HCT116 (cell line): ENCODE results near the gene LMX1A. TPM values are rescaled to one million over a fixed set of nuclear protein-coding genes. Genes with fewer than 3 reads are reported as not detected.

Source experiments
- ATAC-seq: fragments of 200-7000 bp; cut with Tn5 transposase; 2 replicates; pipeline ENCODE4 v1.9.1; 2020; ENCODE audit warnings: mild to moderate bottlenecking, moderate library complexity
- Bru-seq: library from RNA; stranded (reverse); fragments of 400-500 nt; gene quantifications from one replicate; lab custom pipeline; 2021; lab: Mats Ljungman, UMichigan
- BruChase-seq, 2 experiments: library from RNA; stranded (reverse); fragments of 400-500 nt; gene quantifications; one replicate each; lab custom pipeline; 2021; lab: Mats Ljungman, UMichigan
- BruUV-seq: library from RNA; stranded (reverse); fragments of 400-500 nt; replicated peaks from 2 replicates; lab custom pipeline; 2021; lab: Mats Ljungman, UMichigan
- CTCF ChIA-PET: fragments of 300-600 bp; sonication (Branson Sonifier 250); formaldehyde crosslinking; loops from one replicate; lab custom pipeline; 2021; ENCODE audit warnings: antibody characterized with exemption; lab: Charles Lee
- POLR2A ChIA-PET: fragments of 300-600, 350-600 bp; sonication (Branson Sonifier 250); formaldehyde crosslinking; loops from one replicate; lab custom pipeline; 2021; ENCODE audit warnings: antibody characterized with exemption; lab: Charles Lee
- RAD21 ChIA-PET, 2 experiments: fragments of 300-600 bp; sonication (Branson Sonifier 250); formaldehyde crosslinking; loops; one replicate each; lab custom pipeline; 2023; ENCODE audit warnings: low total read pairs in 2 of 2; ENCODE audit not compliant: uncharacterized antibody in 2 of 2, unreplicated experiment in 2 of 2, low non-redundant PET in 1 of 2; lab: Charles Lee
- DNase-seq: peaks from one replicate; pipeline ENCODE4 v3.0.0-alpha.2; 2010; ENCODE audit warnings: low read depth, low spot score
- H2AFZ ChIP-seq: fragments of 200-600 bp; shearing (Covaris generic), sonication (generic); 2 replicates; pipeline ENCODE4 v1.6.1; 2017; ENCODE audit warnings: low read depth, mixed run types, mixed read lengths, antibody characterized with exemption, low read length; ENCODE audit not compliant: poor library complexity, severe bottlenecking
- H3K27ac ChIP-seq: 2 replicates; pipeline ENCODE4 v1.5.1; 2012; ENCODE audit warnings: low read depth, low read length
- H3K27me3 ChIP-seq: fragments of 200-600 bp; sonication (generic); 2 replicates; pipeline ENCODE4 v1.6.1; 2016; ENCODE audit warnings: mixed run types, low read length, mixed read lengths; ENCODE audit not compliant: insufficient read depth
- H3K36me3 ChIP-seq, 2 experiments: fragments of 200-500 bp in 1 of 2; fragments of 200-600 bp in 1 of 2; sonication (Bioruptor generic) in 1 of 2; sonication (generic) in 1 of 2; 2 replicates each; pipeline versions ENCODE4 v1.5.1 to v1.6.1; 2014 to 2016; ENCODE audit warnings: low read length in 2 of 2, inconsistent platforms in 1 of 2, mixed read lengths in 1 of 2, mixed run types in 1 of 2; ENCODE audit not compliant: insufficient read depth in 2 of 2, control insufficient read depth in 1 of 2
- H3K4me1 ChIP-seq, 2 experiments: fragments of 200-600 bp in 1 of 2; sonication (generic) in 1 of 2; 2 replicates each; pipeline versions ENCODE4 v1.5.1 to v1.6.1; 2012 to 2017; ENCODE audit warnings: low read length in 2 of 2, inconsistent platforms in 1 of 2, mild to moderate bottlenecking in 1 of 2, mixed read lengths in 1 of 2, mixed run types in 1 of 2, moderate library complexity in 1 of 2; ENCODE audit not compliant: insufficient read depth in 2 of 2, control insufficient read depth in 1 of 2
- H3K4me2 ChIP-seq: fragments of 200-600 bp; sonication (generic); 2 replicates; pipeline ENCODE4 v1.6.1; 2017; ENCODE audit warnings: mixed run types, low read length, mixed read lengths
- H3K4me3 ChIP-seq, 2 experiments: fragments of 200-600 bp in 1 of 2; sonication (generic) in 1 of 2; replicated peaks in 1 of 2; 2 replicates each; pipeline ENCODE4 v1.5.1; 2011 to 2016; ENCODE audit warnings: low read length in 2 of 2, control low read depth in 1 of 2, low read depth in 1 of 2, mild to moderate bottlenecking in 1 of 2, mixed read lengths in 1 of 2, mixed run types in 1 of 2
- H3K79me2 ChIP-seq: fragments of 200-600 bp; sonication (generic); 2 replicates; pipeline ENCODE4 v1.6.1; 2017; ENCODE audit warnings: mild to moderate bottlenecking, mixed run types, low read length, moderate library complexity, mixed read lengths; ENCODE audit not compliant: insufficient read depth
- H3K9ac ChIP-seq: fragments of 200-600 bp; sonication (generic); 2 replicates; pipeline ENCODE4 v1.6.1; 2016; ENCODE audit warnings: low read length, mixed read lengths
- H3K9me2 ChIP-seq: fragments of 200-600 bp; sonication (generic), shearing (Covaris generic); 2 replicates; pipeline ENCODE4 v1.6.1; 2017; ENCODE audit warnings: mixed run types, mild to moderate bottlenecking, moderate library complexity; ENCODE audit not compliant: insufficient read depth
- H3K9me3 ChIP-seq, 2 experiments: fragments of 200-500 bp in 1 of 2; fragments of 200-600 bp in 1 of 2; sonication (Bioruptor generic) in 1 of 2; sonication (generic) in 1 of 2; 2 replicates each; pipeline ENCODE4 v1.6.1; 2014 to 2017; ENCODE audit warnings: low read length in 2 of 2, mixed read lengths in 2 of 2, inconsistent platforms in 1 of 2, low read depth in 1 of 2, mild to moderate bottlenecking in 1 of 2, mixed run types in 1 of 2, moderate library complexity in 1 of 2; ENCODE audit not compliant: control insufficient read depth in 1 of 2, insufficient read depth in 1 of 2
- H4K20me1 ChIP-seq: fragments of 200-600 bp; sonication (generic), shearing (Covaris generic); 2 replicates; pipeline ENCODE4 v1.6.1; 2017; ENCODE audit warnings: mixed run types, mild to moderate bottlenecking, moderate library complexity; ENCODE audit not compliant: insufficient read depth
- ELF1 ChIP-seq: IDR thresholded peaks from 2 replicates; pipeline ENCODE4 v1.6.1; 2012; ENCODE audit warnings: low read depth, borderline replicate concordance
- MAX ChIP-seq: IDR thresholded peaks from 2 replicates; pipeline ENCODE4 v1.6.1; 2012
- POLR2A ChIP-seq: IDR thresholded peaks from 2 replicates; pipeline ENCODE4 v1.7.0; 2011; ENCODE audit warnings: borderline replicate concordance; ENCODE audit not compliant: insufficient read depth, insufficient read length; ENCODE audit errors: extremely low read depth
- POLR2AphosphoS5 ChIP-seq: IDR thresholded peaks from 2 replicates; pipeline ENCODE4 v1.6.1; 2011; ENCODE audit warnings: mild to moderate bottlenecking, low read depth, low read length, moderate library complexity
- ZBTB33 ChIP-seq: IDR thresholded peaks from 2 replicates; pipeline ENCODE4 v1.6.1; 2011; ENCODE audit warnings: mild to moderate bottlenecking, low read length, moderate library complexity; ENCODE audit not compliant: insufficient replicate concordance; ENCODE audit errors: extremely low read depth
- intact Hi-C: fragments of 100-400 bp; cut with micrococcal nuclease; formaldehyde crosslinking; loops from 2 replicates; pipeline ENCODE4 v1.10.0; 2022
- long read RNA-seq: library from polyadenylated mRNA; unstranded; transcript quantifications from one replicate; pipeline ENCODE4 v2.0.0, GENCODE V29; 2021; ENCODE audit not compliant: unreplicated experiment
- polyA plus RNA-seq: library from polyadenylated mRNA; unstranded; fragments of >200 nt; gene quantifications from 2 replicates; pipeline ENCODE4 v1.2.1, GENCODE V29; 2012; ENCODE audit warnings: missing spikeins
- total RNA-seq: library from RNA; stranded (reverse); gene quantifications from one replicate; pipeline ENCODE4 v1.2.1, GENCODE V29; 2021; ENCODE audit not compliant: unreplicated experiment

LMX1A gene
- not detected for total RNA-seq
- polyA plus RNA-seq = not detected in 2 replicates
- Bru-seq, nascent RNA = percentile 2 among the genes with signal in this experiment
- percentile 1 among the genes with signal in this experiment for BruChase-seq, experiment 1, labeled RNA remaining after a 6-hour chase
- percentile 0 among the genes with signal in this experiment for BruChase-seq, experiment 2, labeled RNA remaining after a 2-hour chase
- long read RNA-seq = 0 reads

GRCh38 chr1:165355977-165356811 lies at the start of gene LMX1A:
LMX1A (minus strand) TSS chr1:165356715; CDS start chr1:165355559, 1,156 bp downstream.
- H3K4me2 ChIP-seq = no peak within 1 kb of the TSS
- no peaks in the 10 kb centered on the region for H3K36me3 ChIP-seq
- no TSS peak for BruUV-seq
- no peaks in the 10 kb centered on the region for H4K20me1 ChIP-seq
- no peak within 1 kb of the TSS for H3K9ac ChIP-seq
- H3K27me3 ChIP-seq = peaks cover 6% of the 10 kb centered on the region
- H3K4me1 ChIP-seq = no peaks in the 10 kb centered on the region
- no peak for DNase-seq
- RAD21 ChIA-PET = no interaction called here
- H3K79me2 ChIP-seq = no peaks in the 10 kb centered on the region
- no peak for TF ChIP-seq POLR2AphosphoS5
- no peak for TF ChIP-seq ZBTB33
- no peak for TF ChIP-seq MAX
- no peak for TF ChIP-seq ELF1
- no peak for TF ChIP-seq POLR2A
- intact Hi-C loops = no loop called here
- H3K9me3 ChIP-seq = no peaks in the 10 kb centered on the region
- CTCF ChIA-PET = no interaction called here
- POLR2A ChIA-PET = no interaction called here
- H3K4me3 ChIP-seq = no peak within 1 kb of the TSS
- H2AFZ ChIP-seq = no peak within 1 kb of the TSS
- no peak within 1 kb of the TSS for H3K27ac ChIP-seq
- no peaks in the 10 kb centered on the region for H3K9me2 ChIP-seq
- no peak for ATAC-seq
